Vagina (tissue), 2 donors: ENCODE data around the gene NOL6. TPM values are rescaled to one million over a fixed set of nuclear protein-coding genes. Genes with fewer than 3 reads are reported as not detected.

ENCODE experiments used
- DNase-seq, 2 donors: peaks; one replicate each; pipeline ENCODE4 v3.0.0-alpha.2; 2017; ENCODE audit errors: extremely low spot score in 2 of 2
- H3K27ac ChIP-seq: fragments of 200-600 bp; sonication (generic); one replicate; pipeline ENCODE4 v1.5.1; 2019
- H3K27me3 ChIP-seq: fragments of 200-600 bp; sonication (generic); one replicate; pipeline ENCODE4 v1.5.1; 2019
- H3K36me3 ChIP-seq, 2 donors: fragments of 200-600 bp; sonication (generic); one replicate each; pipeline ENCODE4 v1.5.1; 2017 to 2019
- H3K4me1 ChIP-seq: fragments of 200-600 bp; sonication (generic); one replicate; pipeline ENCODE4 v1.5.1; 2019
- H3K4me3 ChIP-seq, 2 donors: fragments of 200-600 bp; sonication (generic); 1 replicate in 1 of 2; 2 replicates in 1 of 2; pipeline ENCODE4 v1.5.1; 2016 to 2019
- H3K9me3 ChIP-seq: fragments of 200-600 bp; sonication (generic); one replicate; pipeline ENCODE4 v1.5.1; 2019
- POLR2A ChIP-seq, 2 donors: fragments of 450-650 bp; IDR thresholded peaks; one replicate each; pipeline ENCODE4 v1.6.1; 2017; ENCODE audit warnings: antibody characterized with exemption in 2 of 2, mild to moderate bottlenecking in 2 of 2, moderate library complexity in 2 of 2
- POLR2AphosphoS5 ChIP-seq, 2 donors: sonication (generic); formaldehyde crosslinking; IDR thresholded peaks; one replicate each; pipeline ENCODE4 v1.9.0; 2017; ENCODE audit warnings: antibody characterized with exemption in 2 of 2, mild to moderate bottlenecking in 2 of 2, low read depth in 1 of 2; ENCODE audit not compliant: insufficient read depth in 1 of 2
- intact Hi-C: fragments of 100-400 bp; cut with DNase I; formaldehyde crosslinking; loops from one replicate; pipeline ENCODE4 v1.15.1; 2023
- total RNA-seq: library from RNA; depleted of rRNA; stranded (reverse); fragments of >200 nt; gene quantifications from one replicate; pipeline ENCODE4 v1.2.3, GENCODE V29; 2016
- TF ChIP-seq, protein P1 (sequence below), 3 experiments: fragments of 450-650 bp in 2 of 3; fragments of 200-600 bp in 1 of 3; sonication (generic) in 1 of 3; IDR thresholded peaks; one replicate each; pipeline ENCODE4 v1.5.1; 2017 to 2019; ENCODE audit warnings: antibody characterized with exemption in 3 of 3, mild to moderate bottlenecking in 2 of 3, moderate library complexity in 2 of 3

The NOL6 gene
- total RNA-seq, 1 donor from 2014 or later: 25.3 TPM

DNA sequence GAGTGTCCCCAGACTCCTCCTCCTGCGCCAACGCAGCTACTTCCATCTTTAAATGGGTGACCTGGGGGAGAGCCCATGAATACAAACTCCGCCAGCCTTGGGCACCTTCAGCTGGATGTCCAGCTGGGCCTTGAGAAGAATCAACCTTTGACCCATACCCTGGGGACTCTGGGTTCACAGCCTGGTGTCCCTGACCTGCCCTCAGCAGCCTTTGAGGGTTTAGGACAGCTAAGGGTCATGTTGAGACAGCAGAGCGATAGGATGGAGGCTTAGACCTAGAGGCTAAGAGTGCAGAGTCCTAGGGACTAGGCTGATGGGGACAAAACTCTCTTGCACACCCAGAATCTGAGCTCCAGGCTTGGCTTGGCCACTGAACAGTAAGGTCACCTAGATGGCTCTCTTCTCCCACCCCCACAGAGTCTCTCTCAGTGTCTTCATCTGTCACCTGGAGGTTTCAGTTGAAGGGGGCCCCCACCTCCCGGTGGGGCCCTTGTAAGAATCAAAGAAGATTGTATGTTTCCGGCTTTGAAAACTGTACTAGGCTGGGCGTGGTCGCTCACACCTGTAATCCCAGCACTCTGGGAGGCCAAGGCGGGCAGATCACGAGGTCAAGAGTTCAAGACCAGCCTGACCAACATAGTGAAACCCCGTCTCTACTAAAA, 19.6 kb downstream of the NOL6 start:
- TF ChIP-seq, protein P1, sequence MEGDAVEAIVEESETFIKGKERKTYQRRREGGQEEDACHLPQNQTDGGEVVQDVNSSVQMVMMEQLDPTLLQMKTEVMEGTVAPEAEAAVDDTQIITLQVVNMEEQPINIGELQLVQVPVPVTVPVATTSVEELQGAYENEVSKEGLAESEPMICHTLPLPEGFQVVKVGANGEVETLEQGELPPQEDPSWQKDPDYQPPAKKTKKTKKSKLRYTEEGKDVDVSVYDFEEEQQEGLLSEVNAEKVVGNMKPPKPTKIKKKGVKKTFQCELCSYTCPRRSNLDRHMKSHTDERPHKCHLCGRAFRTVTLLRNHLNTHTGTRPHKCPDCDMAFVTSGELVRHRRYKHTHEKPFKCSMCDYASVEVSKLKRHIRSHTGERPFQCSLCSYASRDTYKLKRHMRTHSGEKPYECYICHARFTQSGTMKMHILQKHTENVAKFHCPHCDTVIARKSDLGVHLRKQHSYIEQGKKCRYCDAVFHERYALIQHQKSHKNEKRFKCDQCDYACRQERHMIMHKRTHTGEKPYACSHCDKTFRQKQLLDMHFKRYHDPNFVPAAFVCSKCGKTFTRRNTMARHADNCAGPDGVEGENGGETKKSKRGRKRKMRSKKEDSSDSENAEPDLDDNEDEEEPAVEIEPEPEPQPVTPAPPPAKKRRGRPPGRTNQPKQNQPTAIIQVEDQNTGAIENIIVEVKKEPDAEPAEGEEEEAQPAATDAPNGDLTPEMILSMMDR (IDR thresholded peaks at IDR 0.05): no peak
- no peak for TF ChIP-seq POLR2A (IDR thresholded peaks at IDR 0.05)
- TF ChIP-seq POLR2AphosphoS5 (IDR thresholded peaks at IDR 0.05; ENCODE audit: insufficient read depth in 1 of 2, low read depth in 1 of 2): no peak
- DNase-seq: no peak
- Histone ChIP-seq H3K36me3 (no peaks in the 10 kb centered on the region), H3K27ac (no peak overlapping the region), H3K4me1 (peaks cover 21% of the 10 kb centered on the region), H3K4me3 (no peak overlapping the region), H3K9me3 (no peaks in the 10 kb centered on the region), H3K27me3 (no peaks in the 10 kb centered on the region)
- intact Hi-C loops: no loop called here

DNA sequence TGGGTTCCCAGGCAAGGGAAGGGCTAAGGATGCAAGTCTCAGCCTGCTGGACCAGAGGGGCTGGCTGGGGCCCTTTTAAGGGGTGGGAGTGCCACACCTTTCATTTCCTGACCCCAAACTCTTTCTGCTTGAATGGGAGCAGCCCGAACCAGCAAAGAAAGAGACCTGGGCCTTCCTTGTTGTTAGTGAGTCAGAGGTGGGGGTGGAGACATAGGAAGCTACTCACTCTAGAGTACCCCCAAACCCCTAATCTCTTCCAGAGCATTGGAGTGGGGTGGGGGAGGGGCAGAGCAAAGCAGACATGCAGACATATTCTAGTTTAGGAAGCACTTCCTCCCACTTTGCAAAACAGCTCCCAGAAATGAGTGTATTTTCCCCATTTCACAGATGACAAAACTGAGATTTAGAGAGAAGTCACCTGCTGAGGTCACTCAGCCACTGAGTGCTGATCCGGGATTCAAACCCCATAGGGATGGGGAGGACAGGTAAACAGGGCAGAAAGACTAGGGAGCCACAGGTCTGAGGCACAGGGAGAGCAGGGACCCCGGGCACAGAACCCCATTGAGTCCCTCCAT, 20.4 kb downstream of the NOL6 start:
- H3K27me3 ChIP-seq: no peaks in the 10 kb centered on the region
- TF ChIP-seq POLR2A (IDR thresholded peaks at IDR 0.05) (no peak), POLR2AphosphoS5 (IDR thresholded peaks at IDR 0.05; ENCODE audit: insufficient read depth in 1 of 2, low read depth in 1 of 2) (no peak)
- TF ChIP-seq, protein P1 (IDR thresholded peaks at IDR 0.05): no peak
- H3K9me3 ChIP-seq: no peaks in the 10 kb centered on the region
- no peaks in the 10 kb centered on the region for H3K36me3 ChIP-seq
- DNase-seq: no peak
- peaks cover 19% of the 10 kb centered on the region for H3K4me1 ChIP-seq
- no peak overlapping the region for H3K27ac ChIP-seq
- H3K4me3 ChIP-seq: no peak overlapping the region
- intact Hi-C loops: no loop called here

DNA sequence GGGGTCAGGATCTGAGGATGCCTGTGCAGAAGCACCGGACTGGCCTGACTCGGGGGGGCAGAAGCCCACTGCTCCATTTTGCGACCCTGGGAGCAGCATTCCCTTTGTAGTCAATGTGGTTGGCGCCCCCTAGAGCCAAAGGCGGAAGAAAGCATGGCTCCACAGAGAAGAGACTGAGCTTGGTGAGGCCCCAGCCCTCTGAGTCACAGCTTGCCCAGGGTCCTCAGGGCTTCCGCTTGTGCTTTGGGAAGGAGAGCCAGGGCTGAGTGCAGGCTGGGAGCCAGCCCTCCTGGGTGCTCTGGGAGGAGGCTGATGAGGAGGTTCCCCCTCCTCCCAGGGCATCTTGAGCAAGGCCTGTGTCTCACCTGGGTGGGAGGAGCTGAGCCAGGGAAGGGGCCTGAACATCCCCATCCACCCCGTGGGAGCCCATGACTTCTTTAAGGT, 20.9 kb downstream of the NOL6 start:
- H3K27me3 ChIP-seq: no peaks in the 10 kb centered on the region
- intact Hi-C loops: no loop called here
- H3K36me3 ChIP-seq: no peaks in the 10 kb centered on the region
- no peak overlapping the region for H3K27ac ChIP-seq
- TF ChIP-seq POLR2A (IDR thresholded peaks at IDR 0.05): no peak
- TF ChIP-seq POLR2AphosphoS5 (IDR thresholded peaks at IDR 0.05; ENCODE audit: insufficient read depth in 1 of 2, low read depth in 1 of 2): peak in 1 of 2 donors; percentile 60
- TF ChIP-seq, protein P1 (IDR thresholded peaks at IDR 0.05): peak in 1 of 3 experiments; percentile 32
- no peak overlapping the region for H3K4me3 ChIP-seq
- H3K4me1 ChIP-seq: peaks cover 19% of the 10 kb centered on the region
- DNase-seq: no peak
- no peaks in the 10 kb centered on the region for H3K9me3 ChIP-seq

DNA sequence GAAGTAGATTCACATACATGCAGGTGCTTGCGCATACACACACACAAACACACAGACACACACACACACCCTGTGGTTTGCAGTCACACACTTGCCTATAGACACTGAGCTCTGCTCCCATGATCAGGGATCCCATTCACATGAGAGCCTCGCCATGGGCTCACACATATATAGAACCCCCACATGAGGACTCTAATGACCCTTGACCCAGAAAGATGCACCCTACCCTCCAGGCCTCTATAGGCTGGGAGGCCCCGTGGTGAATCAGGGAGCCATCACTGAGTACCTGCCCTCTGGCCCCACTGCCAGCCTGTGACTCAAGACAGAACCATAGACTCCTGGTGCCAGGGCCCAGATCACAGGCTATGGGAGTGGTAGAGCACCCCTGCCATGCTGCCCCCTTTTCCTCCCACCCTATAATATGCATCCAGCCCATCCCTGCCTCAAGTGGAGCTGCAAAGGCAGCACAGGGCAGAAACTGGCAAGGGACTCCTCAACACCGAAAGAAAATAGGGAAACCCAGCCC, 23.0 kb downstream of the NOL6 start:
- Histone ChIP-seq H3K9me3 (no peaks in the 10 kb centered on the region), H3K27me3 (no peaks in the 10 kb centered on the region), H3K36me3 (no peaks in the 10 kb centered on the region), H3K4me1 (peaks cover 25% of the 10 kb centered on the region), H3K27ac (peak overlapping the region; percentile 5), H3K4me3 (no peak overlapping the region)
- DNase-seq: no peak
- intact Hi-C loops: no loop called here
- TF ChIP-seq, protein P1 (IDR thresholded peaks at IDR 0.05): no peak
- TF ChIP-seq POLR2AphosphoS5 (IDR thresholded peaks at IDR 0.05; ENCODE audit: insufficient read depth in 1 of 2, low read depth in 1 of 2): no peak
- TF ChIP-seq POLR2A (IDR thresholded peaks at IDR 0.05): no peak

DNA sequence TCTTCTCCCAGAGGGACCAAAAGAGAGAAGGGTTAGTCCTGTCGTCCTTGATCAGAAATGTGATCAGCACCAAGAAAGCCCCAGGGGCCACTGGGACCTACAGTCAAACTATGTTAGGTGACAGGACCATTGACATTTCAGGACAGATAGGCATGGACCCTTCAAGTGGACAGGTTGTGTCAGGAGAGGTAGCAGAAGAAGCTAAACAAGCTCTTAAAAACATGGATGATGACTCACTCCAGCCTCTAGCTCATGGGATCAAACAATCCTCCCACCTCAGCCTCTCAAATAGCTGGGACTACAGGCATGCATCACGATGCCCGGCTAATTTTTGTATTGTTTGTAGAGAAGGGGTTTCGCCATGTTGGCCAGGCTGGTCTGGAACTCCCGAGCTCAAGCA, 24.0 kb downstream of the NOL6 start:
- peaks cover 25% of the 10 kb centered on the region for H3K4me1 ChIP-seq
- no peak for TF ChIP-seq POLR2AphosphoS5 (IDR thresholded peaks at IDR 0.05; ENCODE audit: insufficient read depth in 1 of 2, low read depth in 1 of 2)
- TF ChIP-seq, protein P1 (IDR thresholded peaks at IDR 0.05): no peak
- no peaks in the 10 kb centered on the region for H3K36me3 ChIP-seq
- no peaks in the 10 kb centered on the region for H3K9me3 ChIP-seq
- no peak overlapping the region for H3K27ac ChIP-seq
- DNase-seq: no peak
- no peaks in the 10 kb centered on the region for H3K27me3 ChIP-seq
- no peak overlapping the region for H3K4me3 ChIP-seq
- intact Hi-C loops: no loop called here
